Gastrocnemius medialis (tissue), 4 donors: ENCODE data around the gene LRP5.

Experiments used
- POLR2A ChIP-seq, 2 donors: fragments of 450-650 bp; IDR thresholded peaks; one replicate each; pipeline ENCODE4 v1.6.1; 2017; ENCODE audit warnings: antibody characterized with exemption in 2 of 2, mild to moderate bottlenecking in 2 of 2, moderate library complexity in 2 of 2
- TF ChIP-seq, protein P1 (sequence below), 5 experiments: fragments of 450-650 bp in 3 of 5; fragments of 200-600 bp in 2 of 5; sonication (generic) in 2 of 5; IDR thresholded peaks in 4 of 5; conservative IDR thresholded peaks in 1 of 5; 1 replicate in 4 of 5; 2 replicates in 1 of 5; pipeline ENCODE4 v1.5.1; 2016 to 2019; ENCODE audit warnings: antibody characterized with exemption in 5 of 5, mild to moderate bottlenecking in 3 of 5, moderate library complexity in 3 of 5

DNA sequence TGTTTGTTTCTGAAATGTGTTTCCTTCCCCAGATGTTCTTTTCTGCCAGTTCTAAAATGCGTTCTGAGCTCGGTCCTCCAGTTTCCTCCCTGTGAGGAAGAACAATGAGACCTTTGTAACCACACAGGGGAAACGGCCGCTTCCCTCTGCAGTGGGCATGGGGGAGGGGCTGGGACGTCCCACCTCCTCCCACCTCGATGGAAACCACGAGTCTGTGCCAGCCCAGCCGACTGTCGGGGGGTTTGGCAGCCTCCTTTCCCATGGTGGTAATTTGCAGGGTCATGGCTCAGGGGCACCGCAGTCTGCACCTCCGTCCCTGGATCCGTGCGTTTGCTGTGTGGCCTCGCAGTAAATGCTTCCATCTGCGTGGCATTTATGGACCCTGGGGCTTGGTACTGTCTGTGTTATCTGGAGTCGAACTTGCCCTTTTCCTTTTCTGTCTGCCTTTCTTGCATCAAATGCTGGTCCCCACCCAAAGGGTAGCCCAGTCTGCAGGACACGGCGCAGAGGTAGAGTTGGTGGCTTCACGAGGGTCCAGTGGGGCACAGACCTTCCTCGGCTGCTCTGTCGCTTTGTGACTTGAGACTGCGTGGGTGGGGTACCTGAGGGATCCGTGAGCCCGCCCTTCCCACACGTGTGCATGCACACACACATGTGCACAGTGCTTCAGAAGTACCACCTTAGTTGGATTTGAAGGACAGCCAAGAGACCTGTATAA lies 16.1 kb downstream of the LRP5 start:
- TF ChIP-seq, protein P1, sequence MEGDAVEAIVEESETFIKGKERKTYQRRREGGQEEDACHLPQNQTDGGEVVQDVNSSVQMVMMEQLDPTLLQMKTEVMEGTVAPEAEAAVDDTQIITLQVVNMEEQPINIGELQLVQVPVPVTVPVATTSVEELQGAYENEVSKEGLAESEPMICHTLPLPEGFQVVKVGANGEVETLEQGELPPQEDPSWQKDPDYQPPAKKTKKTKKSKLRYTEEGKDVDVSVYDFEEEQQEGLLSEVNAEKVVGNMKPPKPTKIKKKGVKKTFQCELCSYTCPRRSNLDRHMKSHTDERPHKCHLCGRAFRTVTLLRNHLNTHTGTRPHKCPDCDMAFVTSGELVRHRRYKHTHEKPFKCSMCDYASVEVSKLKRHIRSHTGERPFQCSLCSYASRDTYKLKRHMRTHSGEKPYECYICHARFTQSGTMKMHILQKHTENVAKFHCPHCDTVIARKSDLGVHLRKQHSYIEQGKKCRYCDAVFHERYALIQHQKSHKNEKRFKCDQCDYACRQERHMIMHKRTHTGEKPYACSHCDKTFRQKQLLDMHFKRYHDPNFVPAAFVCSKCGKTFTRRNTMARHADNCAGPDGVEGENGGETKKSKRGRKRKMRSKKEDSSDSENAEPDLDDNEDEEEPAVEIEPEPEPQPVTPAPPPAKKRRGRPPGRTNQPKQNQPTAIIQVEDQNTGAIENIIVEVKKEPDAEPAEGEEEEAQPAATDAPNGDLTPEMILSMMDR (IDR thresholded peaks at IDR 0.05 in 4 of 5, conservative IDR thresholded peaks at IDR 0.05 in 1 of 5): no peak
- no peak for TF ChIP-seq POLR2A (IDR thresholded peaks at IDR 0.05)
